Endothelial cell of umbilical vein (primary cell): ENCODE measurements around the gene TXNL4A.

Experiments
- CTCF ChIP-seq, 2 donors: IDR thresholded peaks; 1 replicate in 1 of 2; 2 replicates in 1 of 2; pipeline ENCODE4 v1.5.1; 2011; ENCODE audit warnings: low read length in 2 of 2, mild to moderate bottlenecking in 2 of 2, moderate library complexity in 2 of 2, control low read depth in 1 of 2, inconsistent platforms in 1 of 2, low read depth in 1 of 2; ENCODE audit not compliant: insufficient read depth in 1 of 2; ENCODE audit errors: extremely low read depth in 1 of 2
- EZH2 ChIP-seq: IDR thresholded peaks from 2 replicates; pipeline ENCODE4 v1.6.1; 2012; ENCODE audit warnings: borderline replicate concordance, low read depth, mild to moderate bottlenecking, moderate library complexity, low read length, inconsistent platforms; ENCODE audit not compliant: severe bottlenecking
- JUN ChIP-seq: IDR thresholded peaks from 2 replicates; pipeline ENCODE4 v1.6.1; 2011; ENCODE audit warnings: borderline replicate concordance, low read depth; ENCODE audit not compliant: insufficient read length, insufficient read depth
- MAX ChIP-seq: IDR thresholded peaks from 2 replicates; pipeline ENCODE4 v1.6.1; 2011; ENCODE audit not compliant: insufficient read depth, insufficient read length
- POLR2A ChIP-seq: IDR thresholded peaks from 2 replicates; pipeline ENCODE4 v1.6.1; 2012; ENCODE audit warnings: low read depth, mild to moderate bottlenecking, control low read depth, low read length

GRCh38 chr18:80035997-80036396 is 47.6 kb upstream of the TXNL4A start:
- TF ChIP-seq JUN (no peak), POLR2A (no peak), CTCF (IDR thresholded peaks at IDR 0.05; ENCODE audit: extremely low read depth in 1 of 2, insufficient read depth in 1 of 2, low read depth in 1 of 2, low read length in 2 of 2) (no peak), EZH2 (no peak), MAX (no peak)
